WTC11 (cell line): ENCODE measurements around the gene PTPN7. TPM values are rescaled to one million over a fixed set of nuclear protein-coding genes. Genes with fewer than 3 reads are reported as not detected.

ENCODE experiments used
- ATAC-seq: fragments of 200-7000 bp; cut with Tn5 transposase; 2 replicates; pipeline ENCODE4 v1.10.0; 2021; ENCODE audit warnings: mild to moderate bottlenecking, moderate library complexity
- CTCF ChIA-PET: fragments of 300-600 bp; sonication (Branson Sonifier 250); formaldehyde crosslinking; loops from one replicate; lab custom pipeline; 2021; ENCODE audit warnings: antibody characterized with exemption; lab: Charles Lee
- POLR2A ChIA-PET: fragments of 350-600 bp; sonication (Branson Sonifier 250); formaldehyde crosslinking; loops from one replicate; lab custom pipeline; 2021; ENCODE audit warnings: antibody characterized with exemption; lab: Charles Lee
- DNase-seq: peaks from one replicate; pipeline ENCODE4 v3.0.0; 2021; ENCODE audit warnings: low spot score
- H3K27ac Mint-ChIP-seq: 2 replicates; pipeline ENCODE4 v1.8.0; 2021; ENCODE audit warnings: mixed read lengths
- H3K27me3 Mint-ChIP-seq: 2 replicates; pipeline ENCODE4 v1.8.0; 2021; ENCODE audit warnings: low read depth, mild to moderate bottlenecking, moderate library complexity, mixed read lengths
- H3K36me3 Mint-ChIP-seq: 2 replicates; pipeline ENCODE4 v1.8.0; 2021; ENCODE audit warnings: mixed read lengths
- H3K4me1 Mint-ChIP-seq: 2 replicates; pipeline ENCODE4 v1.8.0; 2022; ENCODE audit warnings: mixed read lengths
- H3K4me3 Mint-ChIP-seq: 2 replicates; pipeline ENCODE4 v1.8.0; 2021; ENCODE audit warnings: mild to moderate bottlenecking, moderate library complexity, mixed read lengths
- H3K9me3 Mint-ChIP-seq: 2 replicates; pipeline ENCODE4 v1.8.0; 2021; ENCODE audit warnings: mixed read lengths
- AR ChIP-seq: fragments of 250-450 bp; sonication (Bioruptor Pico); IDR thresholded peaks from 2 replicates; pipeline ENCODE4 v1.9.0; 2021; ENCODE audit warnings: mild to moderate bottlenecking
- CBFB ChIP-seq: sonication (generic); formaldehyde crosslinking; IDR thresholded peaks from 2 replicates; pipeline ENCODE4 v1.8.1; 2022; ENCODE audit warnings: mild to moderate bottlenecking, low read depth, missing genetic modification reagents
- CREB1 ChIP-seq: sonication (generic); formaldehyde crosslinking; IDR thresholded peaks from 2 replicates; pipeline ENCODE4 v1.8.0; 2023; ENCODE audit warnings: mild to moderate bottlenecking, missing genetic modification reagents
- ETV6 ChIP-seq: sonication (generic); formaldehyde crosslinking; IDR thresholded peaks from 2 replicates; pipeline ENCODE4 v1.8.1; 2022; ENCODE audit warnings: mild to moderate bottlenecking, missing genetic modification reagents
- GRHL2 ChIP-seq: fragments of 250-450 bp; sonication (Bioruptor Pico); IDR thresholded peaks from 2 replicates; pipeline ENCODE4 v1.8.0; 2022; ENCODE audit warnings: mild to moderate bottlenecking, moderate library complexity; ENCODE audit not compliant: insufficient replicate concordance, severe bottlenecking
- HMGA2 ChIP-seq: fragments of 250-450 bp; sonication (Bioruptor Pico); IDR thresholded peaks from 2 replicates; pipeline ENCODE4 v1.4.0; 2021; ENCODE audit warnings: mild to moderate bottlenecking, moderate library complexity
- JAZF1 ChIP-seq: fragments of 250-450 bp; sonication (Bioruptor Pico); IDR thresholded peaks from 2 replicates; pipeline ENCODE4 v1.9.0; 2021; ENCODE audit warnings: moderate library complexity, mild to moderate bottlenecking, inconsistent platforms
- KAT7 ChIP-seq: sonication (generic); formaldehyde crosslinking; IDR thresholded peaks from 2 replicates; pipeline ENCODE4 v1.8.1; 2023; ENCODE audit warnings: missing genetic modification reagents, mild to moderate bottlenecking, borderline replicate concordance
- NFYB ChIP-seq: sonication (generic); formaldehyde crosslinking; conservative IDR thresholded peaks from 2 replicates; pipeline ENCODE4 v1.8.0; 2022; ENCODE audit warnings: low read depth, missing genetic modification reagents
- NR2C2 ChIP-seq: sonication (generic); formaldehyde crosslinking; IDR thresholded peaks from 2 replicates; pipeline ENCODE4 v1.8.0; 2022; ENCODE audit warnings: mild to moderate bottlenecking, missing genetic modification reagents
- OVOL2 ChIP-seq: fragments of 250-450 bp; sonication (Bioruptor Pico); IDR thresholded peaks from 2 replicates; pipeline ENCODE4 v1.9.0; 2021; ENCODE audit warnings: mild to moderate bottlenecking, borderline replicate concordance
- PRRX2 ChIP-seq: fragments of 250-450 bp; sonication (Bioruptor Pico); IDR thresholded peaks from 2 replicates; pipeline ENCODE4 v1.8.0; 2021; ENCODE audit warnings: mild to moderate bottlenecking
- SP1 ChIP-seq: sonication (generic); formaldehyde crosslinking; conservative IDR thresholded peaks from 2 replicates; pipeline ENCODE4 v1.8.1; 2022; ENCODE audit warnings: missing genetic modification reagents
- TCF7 ChIP-seq: sonication (generic); formaldehyde crosslinking; IDR thresholded peaks from 2 replicates; pipeline ENCODE4 v1.8.0; 2022; ENCODE audit warnings: mild to moderate bottlenecking, low read depth, missing genetic modification reagents, moderate library complexity
- ZBTB21 ChIP-seq: sonication (generic); formaldehyde crosslinking; IDR thresholded peaks from 2 replicates; pipeline ENCODE4 v1.8.1; 2023; ENCODE audit warnings: mild to moderate bottlenecking, missing genetic modification reagents, borderline replicate concordance
- ZBTB43 ChIP-seq: sonication (generic); formaldehyde crosslinking; IDR thresholded peaks from 2 replicates; pipeline ENCODE4 v1.8.1; 2023; ENCODE audit warnings: mild to moderate bottlenecking, missing genetic modification reagents
- ZNF219 ChIP-seq: sonication (generic); formaldehyde crosslinking; IDR thresholded peaks from 2 replicates; pipeline ENCODE4 v1.8.0; 2023; ENCODE audit warnings: missing genetic modification reagents, mild to moderate bottlenecking, borderline replicate concordance
- ZNF232 ChIP-seq: sonication (generic); formaldehyde crosslinking; IDR thresholded peaks from 2 replicates; pipeline ENCODE4 v1.8.0; 2022; ENCODE audit warnings: mild to moderate bottlenecking, missing genetic modification reagents
- ZNF396 ChIP-seq: fragments of 250-450 bp; sonication (Bioruptor Pico); IDR thresholded peaks from 2 replicates; pipeline ENCODE4 v1.8.0; 2021; ENCODE audit warnings: mild to moderate bottlenecking, moderate library complexity, borderline replicate concordance
- ZSCAN18 ChIP-seq: fragments of 250-450 bp; sonication (Bioruptor Pico); IDR thresholded peaks from 2 replicates; pipeline ENCODE4 v2.1.2; 2022; ENCODE audit warnings: mild to moderate bottlenecking, moderate library complexity
- total RNA-seq: library from RNA; stranded (reverse); gene quantifications from 3 replicates; pipeline ENCODE4 v1.2.3, GENCODE V29; 2021
- TF ChIP-seq, protein P1 (sequence below): fragments of 250-450 bp; sonication (Bioruptor Pico); conservative IDR thresholded peaks from 2 replicates; pipeline ENCODE4 v1.9.0; 2021; ENCODE audit warnings: mild to moderate bottlenecking
- TF ChIP-seq, protein P2 (sequence below): fragments of 250-450 bp; sonication (Bioruptor Pico); IDR thresholded peaks from 2 replicates; pipeline ENCODE4 v1.9.0; 2021; ENCODE audit warnings: moderate library complexity, mild to moderate bottlenecking, inconsistent platforms, borderline replicate concordance
- TF ChIP-seq, protein P3 (sequence below): sonication (generic); formaldehyde crosslinking; IDR thresholded peaks from 2 replicates; pipeline ENCODE4 v1.8.1; 2023; ENCODE audit warnings: mild to moderate bottlenecking, missing genetic modification reagents, moderate library complexity

The PTPN7 gene
- total RNA-seq, 1 experiment from 2014 or later: 0.98 TPM

DNA sequence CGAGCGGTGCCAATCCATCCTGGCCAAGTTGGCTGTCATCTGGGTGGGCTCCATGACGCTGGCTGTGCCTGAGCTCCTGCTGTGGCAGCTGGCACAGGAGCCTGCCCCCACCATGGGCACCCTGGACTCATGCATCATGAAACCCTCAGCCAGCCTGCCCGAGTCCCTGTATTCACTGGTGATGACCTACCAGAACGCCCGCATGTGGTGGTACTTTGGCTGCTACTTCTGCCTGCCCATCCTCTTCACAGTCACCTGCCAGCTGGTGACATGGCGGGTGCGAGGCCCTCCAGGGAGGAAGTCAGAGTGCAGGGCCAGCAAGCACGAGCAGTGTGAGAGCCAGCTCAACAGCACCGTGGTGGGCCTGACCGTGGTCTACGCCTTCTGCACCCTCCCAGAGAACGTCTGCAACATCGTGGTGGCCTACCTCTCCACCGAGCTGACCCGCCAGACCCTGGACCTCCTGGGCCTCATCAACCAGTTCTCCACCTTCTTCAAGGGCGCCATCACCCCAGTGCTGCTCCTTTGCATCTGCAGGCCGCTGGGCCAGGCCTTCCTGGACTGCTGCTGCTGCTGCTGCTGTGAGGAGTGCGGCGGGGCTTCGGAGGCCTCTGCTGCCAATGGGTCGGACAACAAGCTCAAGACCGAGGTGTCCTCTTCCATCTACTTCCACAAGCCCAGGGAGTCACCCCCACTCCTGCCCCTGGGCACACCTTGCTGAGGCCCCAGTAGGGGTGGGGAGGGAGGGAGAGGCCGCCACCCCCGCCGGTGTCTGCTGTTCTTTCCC is 32.4 kb downstream of the PTPN7 start:
- H3K4me1 Mint-ChIP-seq: peaks cover 18% of the 10 kb centered on the region
- TF ChIP-seq NFYB (CRISPR knock-in tag): no peak
- no peak for TF ChIP-seq CREB1 (CRISPR knock-in tag)
- no peak for TF ChIP-seq PRRX2 (CRISPR knock-in tag)
- no peak for TF ChIP-seq ZSCAN18 (CRISPR knock-in tag)
- TF ChIP-seq KAT7: no peak
- no peak for TF ChIP-seq JAZF1
- TF ChIP-seq NR2C2 (CRISPR knock-in tag): no peak
- no peak for TF ChIP-seq OVOL2 (CRISPR knock-in tag)
- TF ChIP-seq ZNF219 (CRISPR knock-in tag): no peak
- TF ChIP-seq, all 79 proteins: peak for 0
- no peak overlapping the region for H3K27ac Mint-ChIP-seq
- no peak for ATAC-seq
- DNase-seq: no peak
- no peaks in the 10 kb centered on the region for H3K9me3 Mint-ChIP-seq
- ChIA-PET CTCF (interaction anchor here (0.5 to 1.3 kb wide), 2 partner anchors 7 to 63 kb away, joined by 3 read pairs; no protein-coding TSS in a partner anchor), POLR2A (no interaction called here)
- no peaks in the 10 kb centered on the region; the same call in 1 of the 2 replicates for H3K27me3 Mint-ChIP-seq
- peaks cover 2% of the 10 kb centered on the region for H3K36me3 Mint-ChIP-seq
- no peak overlapping the region for H3K4me3 Mint-ChIP-seq

- DNase-seq: no peak
- ChIA-PET POLR2A (no interaction called here), CTCF (interaction anchor here (1.3 kb wide), 1 partner anchor 8 kb away, joined by 3 read pairs; no protein-coding TSS in a partner anchor)
- Mint-ChIP-seq H3K27ac (no peak overlapping the region), H3K36me3 (no peaks in the 10 kb centered on the region), H3K27me3 (no peaks in the 10 kb centered on the region; the same call in 1 of the 2 replicates), H3K4me3 (no peak overlapping the region), H3K4me1 (peaks cover 9% of the 10 kb centered on the region), H3K9me3 (no peaks in the 10 kb centered on the region)
- ATAC-seq: no peak
- TF ChIP-seq CBFB (CRISPR knock-in tag): no peak
- TF ChIP-seq ZNF232: no peak
- TF ChIP-seq ZBTB43 (CRISPR knock-in tag): no peak
- TF ChIP-seq, protein P1, sequence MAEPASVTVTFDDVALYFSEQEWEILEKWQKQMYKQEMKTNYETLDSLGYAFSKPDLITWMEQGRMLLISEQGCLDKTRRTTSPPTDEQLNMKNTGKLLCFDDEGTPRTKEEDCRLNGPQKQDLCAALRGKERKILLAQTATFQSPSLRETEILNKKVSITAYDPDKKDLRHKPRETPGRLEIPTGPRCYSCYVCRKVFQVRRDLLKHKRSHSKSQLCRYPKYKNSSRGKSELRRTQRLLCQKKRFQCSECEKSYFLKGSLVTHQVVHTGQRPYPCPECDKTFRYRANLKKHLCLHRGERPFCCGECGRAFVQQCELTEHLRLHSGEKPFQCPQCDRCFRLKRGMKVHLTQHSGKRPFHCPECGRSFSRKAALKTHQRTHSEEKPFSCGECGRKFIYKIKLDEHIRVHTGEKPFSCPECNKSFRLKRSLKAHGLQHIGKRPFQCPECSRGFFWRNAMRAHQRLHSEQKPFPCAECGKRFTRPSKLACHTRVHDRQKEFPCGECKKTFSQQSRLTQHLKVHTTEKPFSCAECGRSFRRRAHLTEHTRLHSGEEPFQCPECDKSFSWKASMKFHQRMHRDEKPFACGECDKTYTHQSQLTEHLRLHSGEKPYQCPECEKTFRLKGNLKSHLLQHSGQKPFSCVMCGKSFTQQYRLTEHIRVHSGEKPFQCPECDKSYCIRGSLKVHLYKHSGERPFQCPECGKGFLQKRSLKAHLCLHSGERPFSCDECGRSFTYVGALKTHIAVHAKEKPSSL: no peak
- no peak for TF ChIP-seq NFYB (CRISPR knock-in tag)
- no peak for TF ChIP-seq TCF7 (CRISPR knock-in tag)
- no peak for TF ChIP-seq AR (CRISPR knock-in tag)
- TF ChIP-seq, protein P2, sequence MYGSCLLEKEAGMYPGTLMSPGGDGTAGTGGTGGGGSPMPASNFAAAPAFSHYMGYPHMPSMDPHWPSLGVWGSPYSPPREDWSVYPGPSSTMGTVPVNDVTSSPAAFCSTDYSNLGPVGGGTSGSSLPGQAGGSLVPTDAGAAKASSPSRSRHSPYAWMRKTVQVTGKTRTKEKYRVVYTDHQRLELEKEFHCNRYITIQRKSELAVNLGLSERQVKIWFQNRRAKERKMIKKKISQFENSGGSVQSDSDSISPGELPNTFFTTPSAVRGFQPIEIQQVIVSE (CRISPR knock-in tag): no peak
- no peak for TF ChIP-seq HMGA2 (CRISPR knock-in tag)
- no peak for TF ChIP-seq ZSCAN18 (CRISPR knock-in tag)
- TF ChIP-seq ETV6 (CRISPR knock-in tag): no peak
- TF ChIP-seq ZBTB21 (CRISPR knock-in tag): no peak
- no peak for TF ChIP-seq ZNF396 (CRISPR knock-in tag)
- TF ChIP-seq GRHL2 (CRISPR knock-in tag): no peak
- TF ChIP-seq, protein P3, sequence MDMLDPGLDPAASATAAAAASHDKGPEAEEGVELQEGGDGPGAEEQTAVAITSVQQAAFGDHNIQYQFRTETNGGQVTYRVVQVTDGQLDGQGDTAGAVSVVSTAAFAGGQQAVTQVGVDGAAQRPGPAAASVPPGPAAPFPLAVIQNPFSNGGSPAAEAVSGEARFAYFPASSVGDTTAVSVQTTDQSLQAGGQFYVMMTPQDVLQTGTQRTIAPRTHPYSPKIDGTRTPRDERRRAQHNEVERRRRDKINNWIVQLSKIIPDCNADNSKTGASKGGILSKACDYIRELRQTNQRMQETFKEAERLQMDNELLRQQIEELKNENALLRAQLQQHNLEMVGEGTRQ (CRISPR knock-in tag): no peak
- TF ChIP-seq SP1 (CRISPR knock-in tag): no peak
These were observed 33.3 kb downstream of the PTPN7 start for GRCh38 chr1:202127061-202127460.
